OCI-LY3 (cell line): ENCODE measurements around the gene SSTR5.

Experiments used
- CTCF ChIP-seq: fragments of 200-600, 300-600 bp; sonication (generic); IDR thresholded peaks from 2 replicates; pipeline ENCODE4 v1.5.1; 2014; ENCODE audit warnings: antibody characterized with exemption, low read length, low read depth
- EZH2phosphoT487 ChIP-seq: fragments of 200-600 bp; shearing (Covaris generic); IDR thresholded peaks from 2 replicates; pipeline ENCODE4 v1.6.1; 2018; ENCODE audit warnings: antibody characterized with exemption, mixed run types, low read depth

GRCh38 chr16:1078579-1079021 is 6.1 kb downstream of the SSTR5 start:
- TF ChIP-seq CTCF (no peak), EZH2phosphoT487 (no peak)
